ENCODE measurements around the gene CTU2. TPM values are rescaled to one million over a fixed set of nuclear protein-coding genes. Genes with fewer than 3 reads are reported as not detected.

Gene CTU2
- total and polyA plus RNA-seq, 2 donors (not counting 1 experiment from before 2014, with no cell fraction given), result 7.6 to 11.9 TPM

DNA sequence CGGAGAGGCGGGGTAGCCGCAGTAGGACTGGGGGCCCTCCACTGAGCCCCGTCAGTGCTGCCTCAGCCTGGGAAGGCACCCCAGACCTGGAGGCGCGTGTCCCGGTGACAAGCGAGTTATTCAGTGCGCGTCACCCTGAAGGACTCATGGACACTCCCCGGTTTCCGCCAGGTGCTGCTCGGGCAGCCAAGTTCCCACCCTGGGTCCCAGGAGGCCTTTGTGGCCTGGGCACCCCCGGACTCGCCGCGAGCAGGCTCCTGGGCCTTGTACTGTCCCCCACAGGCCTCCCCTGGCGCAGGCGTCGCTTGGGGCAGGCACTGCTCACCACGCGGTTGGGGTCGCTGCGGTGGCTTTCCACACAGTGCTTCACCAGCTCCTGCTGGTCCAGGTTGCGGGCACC is 7.7 kb upstream of the CTU2 start:
- H3K79me2 ChIP-seq (ENCODE audit: control insufficient read depth, insufficient read depth, low read length), result peaks cover 5% of the 10 kb centered on the region
- no peaks in the 10 kb centered on the region for H3K9me3 ChIP-seq (ENCODE audit: control insufficient read depth, insufficient read depth, low read depth, low read length)
- DNase-seq (ENCODE audit: low read depth in 2 of 2), result no peak
- peaks cover 11% of the 10 kb centered on the region for H3K4me1 ChIP-seq (ENCODE audit: control insufficient read depth, extremely low read depth, insufficient read depth, low read length)
- no peak overlapping the region for H2AFZ ChIP-seq (ENCODE audit: low read length)
- H3K9ac ChIP-seq (ENCODE audit: insufficient read depth, low read length), result no peak overlapping the region
- H3K36me3 ChIP-seq (ENCODE audit: control insufficient read depth, insufficient read depth, low read length), result peaks cover 17% of the 10 kb centered on the region
- no peaks in the 10 kb centered on the region for H4K20me1 ChIP-seq (ENCODE audit: control insufficient read depth, extremely low read depth, insufficient read depth, low read length)
- H3K4me3 ChIP-seq (replicated peaks in 1 of 4; ENCODE audit: control extremely low read depth in 1 of 4, insufficient read depth in 1 of 4, low read depth in 3 of 4, low read length in 4 of 4), result no peak overlapping the region
- H3K27ac ChIP-seq (ENCODE audit: insufficient read depth, low read length), result no peak overlapping the region
- H3K4me2 ChIP-seq (ENCODE audit: extremely low read depth, insufficient read depth, low read length), result no peak overlapping the region
- no peaks in the 10 kb centered on the region for H3K27me3 ChIP-seq (ENCODE audit: control insufficient read depth, insufficient read depth, low read length)
- TF ChIP-seq CTCF (conservative IDR thresholded peaks at IDR 0.05 in 1 of 2, IDR thresholded peaks at IDR 0.05 in 1 of 2; ENCODE audit: low read depth in 1 of 2, low read length in 2 of 2) (no peak), EZH2 (IDR thresholded peaks at IDR 0.05; ENCODE audit: low read length, missing control alignments) (no peak)

- Histone ChIP-seq H3K9ac (ENCODE audit: insufficient read depth, low read length) (no peak overlapping the region), H3K79me2 (ENCODE audit: control insufficient read depth, insufficient read depth, low read length) (peaks cover 7% of the 10 kb centered on the region), H3K4me3 (replicated peaks in 1 of 4; ENCODE audit: control extremely low read depth in 1 of 4, insufficient read depth in 1 of 4, low read depth in 3 of 4, low read length in 4 of 4) (no peak overlapping the region), H3K27ac (ENCODE audit: insufficient read depth, low read length) (no peak overlapping the region), H3K4me1 (ENCODE audit: control insufficient read depth, extremely low read depth, insufficient read depth, low read length) (peaks cover 11% of the 10 kb centered on the region), H4K20me1 (ENCODE audit: control insufficient read depth, extremely low read depth, insufficient read depth, low read length) (no peaks in the 10 kb centered on the region), H3K36me3 (ENCODE audit: control insufficient read depth, insufficient read depth, low read length) (peaks cover 17% of the 10 kb centered on the region), H3K4me2 (ENCODE audit: extremely low read depth, insufficient read depth, low read length) (no peak overlapping the region), H2AFZ (ENCODE audit: low read length) (no peak overlapping the region), H3K9me3 (ENCODE audit: control insufficient read depth, insufficient read depth, low read depth, low read length) (no peaks in the 10 kb centered on the region), H3K27me3 (ENCODE audit: control insufficient read depth, insufficient read depth, low read length) (no peaks in the 10 kb centered on the region)
- DNase-seq (ENCODE audit: low read depth in 2 of 2), result no peak
- no peak for TF ChIP-seq CTCF (conservative IDR thresholded peaks at IDR 0.05 in 1 of 2, IDR thresholded peaks at IDR 0.05 in 1 of 2; ENCODE audit: low read depth in 1 of 2, low read length in 2 of 2)
- TF ChIP-seq EZH2 (IDR thresholded peaks at IDR 0.05; ENCODE audit: low read length, missing control alignments), result no peak
Measured at GRCh38 chr16:88699180-88699579, 7.1 kb upstream of the CTU2 start.

GRCh38 chr16:88700322-88700635 is 6.0 kb upstream of the CTU2 start:
- H3K27me3 ChIP-seq (ENCODE audit: control insufficient read depth, insufficient read depth, low read length), result no peaks in the 10 kb centered on the region
- H3K4me2 ChIP-seq (ENCODE audit: extremely low read depth, insufficient read depth, low read length), result no peak overlapping the region
- peaks cover 17% of the 10 kb centered on the region for H3K36me3 ChIP-seq (ENCODE audit: control insufficient read depth, insufficient read depth, low read length)
- H3K4me1 ChIP-seq (ENCODE audit: control insufficient read depth, extremely low read depth, insufficient read depth, low read length), result peaks cover 14% of the 10 kb centered on the region
- no peaks in the 10 kb centered on the region for H3K9me3 ChIP-seq (ENCODE audit: control insufficient read depth, insufficient read depth, low read depth, low read length)
- no peak overlapping the region for H3K4me3 ChIP-seq (replicated peaks in 1 of 4; ENCODE audit: control extremely low read depth in 1 of 4, insufficient read depth in 1 of 4, low read depth in 3 of 4, low read length in 4 of 4)
- peak overlapping the region; percentile 55 for H3K9ac ChIP-seq (ENCODE audit: insufficient read depth, low read length)
- DNase-seq (ENCODE audit: low read depth in 2 of 2), result no peak
- H3K27ac ChIP-seq (ENCODE audit: insufficient read depth, low read length), result peak overlapping the region; percentile 69
- no peak overlapping the region for H2AFZ ChIP-seq (ENCODE audit: low read length)
- no peak for TF ChIP-seq CTCF (conservative IDR thresholded peaks at IDR 0.05 in 1 of 2, IDR thresholded peaks at IDR 0.05 in 1 of 2; ENCODE audit: low read depth in 1 of 2, low read length in 2 of 2)
- TF ChIP-seq EZH2 (IDR thresholded peaks at IDR 0.05; ENCODE audit: low read length, missing control alignments), result no peak
- no peaks in the 10 kb centered on the region for H4K20me1 ChIP-seq (ENCODE audit: control insufficient read depth, extremely low read depth, insufficient read depth, low read length)
- peaks cover 15% of the 10 kb centered on the region for H3K79me2 ChIP-seq (ENCODE audit: control insufficient read depth, insufficient read depth, low read length)

All from fibroblast of lung (primary cell).